ENCODE measurements around the gene NHSL1. TPM values are rescaled to one million over a fixed set of nuclear protein-coding genes. Genes with fewer than 3 reads are reported as not detected.

Gene NHSL1
- total RNA-seq, 2 experiments from 2014 or later: 2.7 to 10.6 TPM

DNA sequence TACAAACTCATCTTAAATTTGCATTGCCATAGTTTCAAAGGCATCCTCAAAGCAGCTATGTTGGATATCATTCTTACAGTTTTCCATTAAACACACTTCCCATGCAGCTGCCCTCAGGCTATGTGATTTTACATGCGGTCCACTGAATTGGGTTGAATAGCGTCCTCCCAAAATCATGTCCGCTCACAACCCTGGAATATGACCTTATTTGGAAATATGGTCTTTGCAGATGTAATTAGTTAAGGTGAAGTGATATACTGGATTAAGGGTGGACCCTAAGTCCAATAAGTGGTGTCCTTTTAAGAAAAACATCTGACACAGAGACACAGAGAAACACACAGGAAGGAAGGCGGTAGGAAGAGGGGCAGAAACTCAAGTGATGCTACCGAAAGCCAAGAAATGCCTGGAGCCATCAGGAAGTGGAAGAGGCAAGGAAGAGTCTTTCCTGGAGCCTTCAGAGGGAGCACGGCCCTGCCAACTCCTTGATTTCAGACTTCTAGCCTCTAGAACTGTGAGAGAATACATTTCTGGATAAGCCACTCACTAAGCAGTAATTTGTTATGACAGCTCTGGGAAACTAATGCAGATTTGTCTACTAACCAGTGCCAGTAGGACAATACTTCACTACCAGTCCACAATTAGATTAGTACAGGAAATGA is 42.7 kb upstream of the NHSL1 start:
- intact Hi-C loops (cut with micrococcal nuclease; ENCODE audit: unreplicated experiment): no loop called here
- DNase-seq (ENCODE audit: low spot score): no peak
- BruUV-seq (replicated peaks): no TSS peak
- Histone ChIP-seq H3K79me2 (ENCODE audit: insufficient read depth, low read depth, low read length) (no peaks in the 10 kb centered on the region), H4K20me1 (ENCODE audit: insufficient read depth, low read length) (no peaks in the 10 kb centered on the region), H3K9me2 (ENCODE audit: insufficient read depth, low read length) (no peaks in the 10 kb centered on the region), H3K9me3 (ENCODE audit: low read length) (no peaks in the 10 kb centered on the region), H2AFZ (ENCODE audit: low read length) (no peak overlapping the region), H3K4me3 (ENCODE audit: low read depth, low read length, poor library complexity, severe bottlenecking) (no peak overlapping the region), H3K36me3 (ENCODE audit: insufficient read depth, low read length) (no peaks in the 10 kb centered on the region), H3K4me1 (ENCODE audit: insufficient read depth, low read length, poor library complexity, severe bottlenecking) (no peaks in the 10 kb centered on the region), H3K4me2 (ENCODE audit: low read length) (no peak overlapping the region), H3K27ac (ENCODE audit: low read depth, low read length, poor library complexity, severe bottlenecking) (no peak overlapping the region)
- CTCF ChIA-PET (ENCODE audit: unreplicated experiment): no interaction called here
- POLR2A ChIA-PET: no interaction called here
- TF ChIP-seq, protein P1, sequence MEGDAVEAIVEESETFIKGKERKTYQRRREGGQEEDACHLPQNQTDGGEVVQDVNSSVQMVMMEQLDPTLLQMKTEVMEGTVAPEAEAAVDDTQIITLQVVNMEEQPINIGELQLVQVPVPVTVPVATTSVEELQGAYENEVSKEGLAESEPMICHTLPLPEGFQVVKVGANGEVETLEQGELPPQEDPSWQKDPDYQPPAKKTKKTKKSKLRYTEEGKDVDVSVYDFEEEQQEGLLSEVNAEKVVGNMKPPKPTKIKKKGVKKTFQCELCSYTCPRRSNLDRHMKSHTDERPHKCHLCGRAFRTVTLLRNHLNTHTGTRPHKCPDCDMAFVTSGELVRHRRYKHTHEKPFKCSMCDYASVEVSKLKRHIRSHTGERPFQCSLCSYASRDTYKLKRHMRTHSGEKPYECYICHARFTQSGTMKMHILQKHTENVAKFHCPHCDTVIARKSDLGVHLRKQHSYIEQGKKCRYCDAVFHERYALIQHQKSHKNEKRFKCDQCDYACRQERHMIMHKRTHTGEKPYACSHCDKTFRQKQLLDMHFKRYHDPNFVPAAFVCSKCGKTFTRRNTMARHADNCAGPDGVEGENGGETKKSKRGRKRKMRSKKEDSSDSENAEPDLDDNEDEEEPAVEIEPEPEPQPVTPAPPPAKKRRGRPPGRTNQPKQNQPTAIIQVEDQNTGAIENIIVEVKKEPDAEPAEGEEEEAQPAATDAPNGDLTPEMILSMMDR (conservative IDR thresholded peaks at IDR 0.05; ENCODE audit: low read length): no peak
- no peak for TF ChIP-seq EZH2phosphoT487 (IDR thresholded peaks at IDR 0.05; ENCODE audit: borderline replicate concordance, low read depth, low read length)

DNA sequence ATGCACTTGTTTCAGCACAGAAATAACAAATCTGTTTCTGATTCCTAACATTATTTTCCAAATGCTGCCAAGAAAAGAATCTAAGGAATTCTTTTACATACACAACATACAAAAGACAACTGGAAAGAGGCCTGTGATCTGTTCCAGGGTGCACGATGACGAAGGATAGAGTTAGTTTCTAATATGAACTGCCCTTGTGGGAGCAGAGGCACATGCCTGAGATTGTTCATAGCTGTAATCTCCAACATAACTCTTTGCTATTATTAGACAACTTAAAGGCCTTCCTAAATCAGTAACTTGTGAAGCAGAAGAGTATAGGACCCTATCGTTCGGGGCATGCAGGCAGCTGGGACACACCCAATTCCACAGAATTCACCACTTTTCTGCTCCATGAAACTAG is 41.2 kb upstream of the NHSL1 start:
- no peaks in the 10 kb centered on the region for H3K79me2 ChIP-seq (ENCODE audit: insufficient read depth, low read depth, low read length)
- no peaks in the 10 kb centered on the region for H3K9me2 ChIP-seq (ENCODE audit: insufficient read depth, low read length)
- ChIA-PET CTCF (ENCODE audit: unreplicated experiment) (no interaction called here), POLR2A (no interaction called here)
- no peaks in the 10 kb centered on the region for H4K20me1 ChIP-seq (ENCODE audit: insufficient read depth, low read length)
- intact Hi-C loops (cut with micrococcal nuclease; ENCODE audit: unreplicated experiment): no loop called here
- H3K4me3 ChIP-seq (ENCODE audit: low read depth, low read length, poor library complexity, severe bottlenecking): no peak overlapping the region
- H3K4me2 ChIP-seq (ENCODE audit: low read length): no peak overlapping the region
- H3K9me3 ChIP-seq (ENCODE audit: low read length): no peaks in the 10 kb centered on the region
- no TSS peak for BruUV-seq (replicated peaks)
- TF ChIP-seq EZH2phosphoT487 (IDR thresholded peaks at IDR 0.05; ENCODE audit: borderline replicate concordance, low read depth, low read length): no peak
- TF ChIP-seq, protein P1 (conservative IDR thresholded peaks at IDR 0.05; ENCODE audit: low read length): no peak
- DNase-seq (ENCODE audit: low spot score): no peak
- no peak overlapping the region for H3K27ac ChIP-seq (ENCODE audit: low read depth, low read length, poor library complexity, severe bottlenecking)
- H3K36me3 ChIP-seq (ENCODE audit: insufficient read depth, low read length): no peaks in the 10 kb centered on the region
- no peak overlapping the region for H2AFZ ChIP-seq (ENCODE audit: low read length)
- no peaks in the 10 kb centered on the region for H3K4me1 ChIP-seq (ENCODE audit: insufficient read depth, low read length, poor library complexity, severe bottlenecking)

DNA sequence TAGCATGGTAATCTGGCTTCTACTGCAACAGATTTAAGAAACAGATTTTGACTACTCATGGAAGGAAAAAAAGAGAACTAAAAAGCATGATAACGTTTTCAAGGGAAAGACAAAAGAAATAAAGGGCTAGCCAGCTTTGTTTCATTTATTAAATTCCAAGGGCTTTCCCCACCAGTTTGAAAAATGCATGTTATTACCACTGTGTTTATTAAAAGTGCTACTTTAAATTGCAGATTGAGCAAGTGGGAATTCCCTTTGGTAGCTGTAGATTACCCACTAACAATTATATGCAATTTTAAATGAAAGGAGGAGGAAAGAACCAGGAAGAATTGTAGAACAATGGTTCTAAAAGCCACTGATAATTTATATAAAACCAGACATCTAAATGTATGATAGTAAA is 40.6 kb upstream of the NHSL1 start:
- Histone ChIP-seq H3K9me2 (ENCODE audit: insufficient read depth, low read length) (no peaks in the 10 kb centered on the region), H3K4me2 (ENCODE audit: low read length) (no peak overlapping the region), H3K79me2 (ENCODE audit: insufficient read depth, low read depth, low read length) (no peaks in the 10 kb centered on the region), H3K27ac (ENCODE audit: low read depth, low read length, poor library complexity, severe bottlenecking) (no peak overlapping the region), H2AFZ (ENCODE audit: low read length) (no peak overlapping the region), H4K20me1 (ENCODE audit: insufficient read depth, low read length) (no peaks in the 10 kb centered on the region), H3K4me1 (ENCODE audit: insufficient read depth, low read length, poor library complexity, severe bottlenecking) (no peaks in the 10 kb centered on the region), H3K4me3 (ENCODE audit: low read depth, low read length, poor library complexity, severe bottlenecking) (no peak overlapping the region), H3K36me3 (ENCODE audit: insufficient read depth, low read length) (no peaks in the 10 kb centered on the region), H3K9me3 (ENCODE audit: low read length) (no peaks in the 10 kb centered on the region)
- intact Hi-C loops (cut with micrococcal nuclease; ENCODE audit: unreplicated experiment): no loop called here
- TF ChIP-seq, protein P1 (conservative IDR thresholded peaks at IDR 0.05; ENCODE audit: low read length): no peak
- no peak for TF ChIP-seq EZH2phosphoT487 (IDR thresholded peaks at IDR 0.05; ENCODE audit: borderline replicate concordance, low read depth, low read length)
- DNase-seq (ENCODE audit: low spot score): no peak
- ChIA-PET CTCF (ENCODE audit: unreplicated experiment) (no interaction called here), POLR2A (interaction anchor here (0.6 kb wide), 1 partner anchor 131 kb away, joined by 3 read pairs; no protein-coding TSS in a partner anchor)
- no TSS peak for BruUV-seq (replicated peaks)
